Measurements from ENCODE around the gene EVI5L.
"Not testable (repeated sequence)": the region's sequence is repeated elsewhere in the genome, so short reads cannot be mapped to it uniquely, and the experiment has no call there.

The EVI5L gene

DNA sequence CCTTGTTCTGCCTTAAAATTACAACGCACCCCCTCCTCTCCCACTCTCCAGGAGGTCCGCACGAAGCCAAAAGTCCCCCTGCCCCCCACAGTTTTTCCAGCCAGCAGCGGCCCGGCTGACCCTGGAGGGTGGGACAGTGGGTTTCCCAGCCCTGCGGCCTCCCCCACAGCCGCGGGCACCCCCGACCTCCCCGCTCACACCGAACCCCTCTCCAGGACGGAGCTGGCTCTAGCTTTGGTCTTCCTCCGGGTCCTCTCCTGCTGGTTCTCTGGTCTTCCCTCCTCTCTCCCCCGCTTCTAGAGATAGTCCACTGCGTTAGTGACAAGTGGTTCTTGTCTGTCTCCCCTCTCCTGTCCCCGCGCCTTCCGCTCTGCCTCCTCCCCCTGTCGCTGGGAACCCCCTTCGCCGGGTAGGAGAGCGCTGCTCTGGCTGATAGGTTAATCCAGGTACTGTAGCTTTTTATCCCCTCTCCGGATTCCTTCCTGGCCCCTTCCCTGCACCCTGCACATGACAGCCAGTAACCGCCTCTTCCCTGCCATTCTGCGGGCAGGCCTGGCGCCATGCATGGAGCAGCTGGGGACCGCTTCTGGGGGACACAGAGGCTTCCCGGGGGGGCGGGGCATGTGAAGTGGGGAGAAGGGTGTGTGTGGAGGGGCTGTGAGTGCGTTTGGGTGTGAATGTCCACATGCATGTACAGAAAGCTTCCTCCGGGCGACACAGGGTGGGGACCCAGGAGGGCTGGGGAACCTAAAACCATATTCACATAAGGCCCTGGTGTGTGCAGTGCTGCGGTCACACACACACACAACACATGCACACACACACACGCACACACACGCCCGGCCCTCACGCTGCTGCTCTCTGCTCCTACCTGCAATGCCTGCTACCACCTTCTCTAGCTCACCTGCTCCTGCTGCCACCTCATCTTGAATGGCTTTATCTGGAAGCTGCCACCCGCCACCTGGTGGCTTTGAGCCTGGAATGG, 27.0 kb downstream of the EVI5L start:
- no peak overlapping the region for H3K27ac ChIP-seq (ENCODE audit: low read depth, low read length)
- no peaks in the 10 kb centered on the region for H4K20me1 ChIP-seq (ENCODE audit: control insufficient read depth, insufficient read depth, low read depth, low read length)

DNA sequence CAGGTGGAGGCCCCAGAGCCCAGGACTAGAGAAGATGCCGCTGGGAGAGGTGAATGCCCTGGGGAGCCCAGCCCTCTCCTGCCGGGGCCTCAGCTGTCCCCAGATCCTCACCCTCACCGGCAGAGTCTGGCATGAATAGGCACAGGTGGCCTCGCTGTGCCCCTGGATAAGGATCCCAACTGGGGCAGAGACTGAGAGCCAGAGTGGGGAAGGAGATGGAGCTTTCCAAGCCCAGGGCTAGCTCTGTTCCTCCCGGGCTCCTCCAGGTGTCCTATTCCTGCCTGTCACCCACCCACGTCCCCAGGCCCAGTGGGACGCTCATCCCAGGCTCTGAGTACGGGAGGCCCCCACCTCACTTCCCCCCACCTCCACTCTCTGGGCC, 27.7 kb downstream of the EVI5L start:
- Histone ChIP-seq H3K27ac (ENCODE audit: low read depth, low read length) (no peak overlapping the region), H3K9me3 (ENCODE audit: control insufficient read depth, insufficient read depth, low read length) (no peaks in the 10 kb centered on the region), H3K4me3 (ENCODE audit: low read length) (0 out of 2 replicates have a peak overlapping the region, but pooled peaks have one; percentile 27), H3K27me3 (ENCODE audit: control insufficient read depth, low read length) (peaks cover 18% of the 10 kb centered on the region), H3K36me3 (ENCODE audit: control insufficient read depth, low read length) (no peaks in the 10 kb centered on the region), H3K4me1 (ENCODE audit: control insufficient read depth, low read length) (peaks cover 18% of the 10 kb centered on the region), H3F3A (ENCODE audit: control insufficient read depth, insufficient read depth) (no peaks in the 10 kb centered on the region), H3K9me2 (replicated peaks; ENCODE audit: control insufficient read depth, low read length) (no peaks in the 10 kb centered on the region), H3K4me2 (ENCODE audit: low read length) (peak overlapping the region; percentile 48), H4K20me1 (ENCODE audit: control insufficient read depth, insufficient read depth, low read depth, low read length) (no peaks in the 10 kb centered on the region), H3K79me2 (ENCODE audit: control insufficient read depth, low read length) (no peaks in the 10 kb centered on the region)
- TF ChIP-seq EZH2phosphoT487 (IDR thresholded peaks at IDR 0.05; ENCODE audit: borderline replicate concordance, low read length): no peak
- TF ChIP-seq, protein P1, sequence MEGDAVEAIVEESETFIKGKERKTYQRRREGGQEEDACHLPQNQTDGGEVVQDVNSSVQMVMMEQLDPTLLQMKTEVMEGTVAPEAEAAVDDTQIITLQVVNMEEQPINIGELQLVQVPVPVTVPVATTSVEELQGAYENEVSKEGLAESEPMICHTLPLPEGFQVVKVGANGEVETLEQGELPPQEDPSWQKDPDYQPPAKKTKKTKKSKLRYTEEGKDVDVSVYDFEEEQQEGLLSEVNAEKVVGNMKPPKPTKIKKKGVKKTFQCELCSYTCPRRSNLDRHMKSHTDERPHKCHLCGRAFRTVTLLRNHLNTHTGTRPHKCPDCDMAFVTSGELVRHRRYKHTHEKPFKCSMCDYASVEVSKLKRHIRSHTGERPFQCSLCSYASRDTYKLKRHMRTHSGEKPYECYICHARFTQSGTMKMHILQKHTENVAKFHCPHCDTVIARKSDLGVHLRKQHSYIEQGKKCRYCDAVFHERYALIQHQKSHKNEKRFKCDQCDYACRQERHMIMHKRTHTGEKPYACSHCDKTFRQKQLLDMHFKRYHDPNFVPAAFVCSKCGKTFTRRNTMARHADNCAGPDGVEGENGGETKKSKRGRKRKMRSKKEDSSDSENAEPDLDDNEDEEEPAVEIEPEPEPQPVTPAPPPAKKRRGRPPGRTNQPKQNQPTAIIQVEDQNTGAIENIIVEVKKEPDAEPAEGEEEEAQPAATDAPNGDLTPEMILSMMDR (IDR thresholded peaks at IDR 0.05; ENCODE audit: low read depth, low read length, poor library complexity, severe bottlenecking): no peak

More for the DNA sequence above, 27.0 kb downstream of the EVI5L start:
- H3K9me2 ChIP-seq (replicated peaks; ENCODE audit: control insufficient read depth, low read length): no peaks in the 10 kb centered on the region
- no peaks in the 10 kb centered on the region for H3F3A ChIP-seq (ENCODE audit: control insufficient read depth, insufficient read depth)
- no peak for TF ChIP-seq EZH2phosphoT487 (IDR thresholded peaks at IDR 0.05; ENCODE audit: borderline replicate concordance, low read length)
- TF ChIP-seq, protein P1 (IDR thresholded peaks at IDR 0.05; ENCODE audit: low read depth, low read length, poor library complexity, severe bottlenecking): no peak
- H3K36me3 ChIP-seq (ENCODE audit: control insufficient read depth, low read length): no peaks in the 10 kb centered on the region
- H3K9me3 ChIP-seq (ENCODE audit: control insufficient read depth, insufficient read depth, low read length): no peaks in the 10 kb centered on the region
- peaks cover 18% of the 10 kb centered on the region for H3K27me3 ChIP-seq (ENCODE audit: control insufficient read depth, low read length)
- H3K4me3 ChIP-seq (ENCODE audit: low read length): no peak overlapping the region
- no peaks in the 10 kb centered on the region for H3K79me2 ChIP-seq (ENCODE audit: control insufficient read depth, low read length)
- H3K4me1 ChIP-seq (ENCODE audit: control insufficient read depth, low read length): peaks cover 14% of the 10 kb centered on the region
- no peak overlapping the region for H3K4me2 ChIP-seq (ENCODE audit: low read length)

DNA sequence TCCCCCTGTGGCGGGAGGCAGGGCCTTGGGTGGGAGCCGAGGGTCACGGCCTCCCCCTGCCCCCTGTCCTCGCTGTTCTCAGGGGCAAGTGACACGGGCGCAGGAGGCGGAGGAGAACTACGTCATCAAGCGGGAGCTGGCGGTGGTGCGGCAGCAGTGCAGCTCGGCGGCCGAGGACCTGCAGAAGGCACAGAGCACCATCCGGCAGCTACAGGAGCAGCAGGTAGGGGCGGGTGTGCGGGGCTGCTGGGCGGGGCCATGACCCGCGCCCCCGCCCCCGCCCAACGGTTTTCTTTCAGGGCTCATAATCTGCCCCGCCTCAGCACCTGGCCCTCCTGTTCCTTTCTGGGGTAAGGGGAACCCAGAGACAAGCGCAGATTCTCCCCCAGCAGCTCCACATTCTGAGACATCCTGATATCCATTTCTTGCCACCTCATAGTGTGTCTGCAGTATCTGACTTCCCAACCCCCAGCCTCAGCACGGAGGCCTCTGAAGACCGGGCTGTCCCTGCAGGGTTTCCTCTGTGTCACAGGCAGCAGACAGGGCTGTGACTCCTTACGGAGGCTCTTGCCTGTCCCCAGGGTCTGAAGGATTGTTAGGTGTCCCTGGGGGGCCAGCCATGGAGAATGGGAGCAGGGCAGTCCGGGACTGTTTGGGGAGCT, 28.2 kb downstream of the EVI5L start:
- H3K36me3 ChIP-seq (ENCODE audit: control insufficient read depth, low read length): no peaks in the 10 kb centered on the region
- H3K4me1 ChIP-seq (ENCODE audit: control insufficient read depth, low read length): peaks cover 18% of the 10 kb centered on the region
- no peak; the same call in 1 of the 2 replicates for TF ChIP-seq EZH2phosphoT487 (IDR thresholded peaks at IDR 0.05; ENCODE audit: borderline replicate concordance, low read length)
- TF ChIP-seq, protein P1 (IDR thresholded peaks at IDR 0.05; ENCODE audit: low read depth, low read length, poor library complexity, severe bottlenecking): no peak
- no peak overlapping the region for H3K27ac ChIP-seq (ENCODE audit: low read depth, low read length)
- peaks cover 18% of the 10 kb centered on the region for H3K27me3 ChIP-seq (ENCODE audit: control insufficient read depth, low read length)
- H3K4me3 ChIP-seq (ENCODE audit: low read length): peak overlapping the region; percentile 27; the same call in 1 of the 2 replicates
- no peaks in the 10 kb centered on the region for H3F3A ChIP-seq (ENCODE audit: control insufficient read depth, insufficient read depth)
- H3K9me3 ChIP-seq (ENCODE audit: control insufficient read depth, insufficient read depth, low read length): no peaks in the 10 kb centered on the region
- no peaks in the 10 kb centered on the region for H3K9me2 ChIP-seq (replicated peaks; ENCODE audit: control insufficient read depth, low read length)
- no peaks in the 10 kb centered on the region for H4K20me1 ChIP-seq (ENCODE audit: control insufficient read depth, insufficient read depth, low read depth, low read length)
- no peaks in the 10 kb centered on the region for H3K79me2 ChIP-seq (ENCODE audit: control insufficient read depth, low read length)
- H3K4me2 ChIP-seq (ENCODE audit: low read length): peak overlapping the region; percentile 48

DNA sequence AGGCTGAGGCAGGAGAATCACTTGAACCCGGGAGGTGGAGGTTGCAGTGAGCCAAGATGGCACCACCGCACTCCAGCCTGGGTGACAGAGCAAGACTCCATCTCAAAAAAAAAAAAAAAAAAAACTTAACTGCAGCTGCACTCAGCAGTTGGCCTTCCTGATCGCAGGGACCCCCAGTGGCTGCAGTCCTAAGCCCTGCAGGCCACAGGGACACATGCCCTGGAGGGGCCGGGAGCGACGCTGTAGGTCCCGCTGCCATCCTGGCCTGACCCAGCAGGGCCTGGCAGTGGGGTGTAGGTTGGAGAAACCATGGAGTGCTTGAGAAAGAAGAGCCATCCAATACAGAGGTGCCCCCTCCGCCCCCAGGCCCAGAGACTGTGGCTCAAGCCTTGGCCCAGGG, 29.1 kb downstream of the EVI5L start:
- not testable (repeated sequence) for H3K36me3 ChIP-seq (ENCODE audit: control insufficient read depth, low read length); H3F3A ChIP-seq (ENCODE audit: control insufficient read depth, insufficient read depth); H3K27ac ChIP-seq (ENCODE audit: low read depth, low read length); H3K9me3 ChIP-seq (ENCODE audit: control insufficient read depth, insufficient read depth, low read length); H3K4me3 ChIP-seq (ENCODE audit: low read length); H3K4me2 ChIP-seq (ENCODE audit: low read length); H3K9me2 ChIP-seq (replicated peaks; ENCODE audit: control insufficient read depth, low read length); H4K20me1 ChIP-seq (ENCODE audit: control insufficient read depth, insufficient read depth, low read depth, low read length); H3K79me2 ChIP-seq (ENCODE audit: control insufficient read depth, low read length)
- Histone ChIP-seq H3K4me1 (ENCODE audit: control insufficient read depth, low read length) (peaks cover 15% of the 10 kb centered on the region), H3K27me3 (ENCODE audit: control insufficient read depth, low read length) (peaks cover 18% of the 10 kb centered on the region)
